H9 (cell line): ENCODE data around the gene PLGRKT. TPM values are rescaled to one million over a fixed set of nuclear protein-coding genes. Genes with fewer than 3 reads are reported as not detected.

Source experiments
- DNase-seq: peaks from one replicate; pipeline ENCODE4 v3.0.0-alpha.2; 2017
- H2AFZ ChIP-seq: one replicate; pipeline ENCODE4 v1.6.1; 2013; ENCODE audit warnings: mild to moderate bottlenecking, low read length, control low read depth, moderate library complexity
- H2AK5ac ChIP-seq: 2 replicates; pipeline ENCODE4 v1.6.1; 2013; ENCODE audit warnings: low read length, control low read depth, mixed read lengths; ENCODE audit not compliant: insufficient read length
- H2BK120ac ChIP-seq: one replicate; pipeline ENCODE4 v1.6.1; 2013; ENCODE audit warnings: low read depth, mild to moderate bottlenecking, low read length, control low read depth, inconsistent platforms; ENCODE audit not compliant: poor library complexity, severe bottlenecking
- H2BK12ac ChIP-seq: 2 replicates; pipeline ENCODE4 v1.6.1; 2013; ENCODE audit warnings: low read length, control low read depth, mixed read lengths, low read depth; ENCODE audit not compliant: insufficient read length
- H2BK15ac ChIP-seq: 2 replicates; pipeline ENCODE4 v1.6.1; 2013; ENCODE audit warnings: low read depth, low read length, control low read depth
- H2BK20ac ChIP-seq: one replicate; pipeline ENCODE4 v1.6.1; 2013; ENCODE audit warnings: low read depth, mild to moderate bottlenecking, low read length, control low read depth, inconsistent platforms; ENCODE audit not compliant: poor library complexity, severe bottlenecking
- H2BK5ac ChIP-seq: 2 replicates; pipeline ENCODE4 v1.6.1; 2013; ENCODE audit warnings: low read length, control low read depth, mixed read lengths; ENCODE audit not compliant: insufficient read length
- H3K14ac ChIP-seq: 2 replicates; pipeline ENCODE4 v1.6.1; 2013; ENCODE audit warnings: low read length, control low read depth; ENCODE audit not compliant: insufficient read depth
- H3K18ac ChIP-seq: 2 replicates; pipeline ENCODE4 v1.6.1; 2013; ENCODE audit warnings: low read depth, mild to moderate bottlenecking, mixed read lengths, low read length, control low read depth; ENCODE audit not compliant: insufficient read length
- H3K23ac ChIP-seq: 2 replicates; pipeline ENCODE4 v1.6.1; 2013; ENCODE audit warnings: low read length, control low read depth, mixed read lengths, low read depth; ENCODE audit not compliant: insufficient read length
- H3K23me2 ChIP-seq: 2 replicates; pipeline ENCODE4 v1.6.1; 2013; ENCODE audit warnings: low read depth, mild to moderate bottlenecking, mixed read lengths, low read length, control low read depth; ENCODE audit not compliant: insufficient read length, poor library complexity, severe bottlenecking
- H3K27ac ChIP-seq: 2 replicates; pipeline ENCODE4 v1.5.1; 2013; ENCODE audit warnings: low read length, control low read depth, mixed read lengths, low read depth; ENCODE audit not compliant: insufficient read length
- H3K27me3 ChIP-seq: 2 replicates; pipeline ENCODE4 v1.6.1; 2013; ENCODE audit warnings: low read length, control low read depth, inconsistent platforms; ENCODE audit not compliant: insufficient read depth
- H3K4ac ChIP-seq: 2 replicates; pipeline ENCODE4 v1.6.1; 2013; ENCODE audit warnings: low read depth, mild to moderate bottlenecking, control low read depth, inconsistent platforms, low read length, moderate library complexity
- H3K4me1 ChIP-seq: 2 replicates; pipeline ENCODE4 v1.6.1; 2013; ENCODE audit warnings: low read length, control low read depth, inconsistent platforms; ENCODE audit not compliant: insufficient read depth
- H3K4me2 ChIP-seq: 2 replicates; pipeline ENCODE4 v1.6.1; 2013; ENCODE audit warnings: low read length, control low read depth, mixed read lengths; ENCODE audit not compliant: insufficient read length, insufficient read depth
- H3K56ac ChIP-seq: 2 replicates; pipeline ENCODE4 v1.6.1; 2013; ENCODE audit warnings: low read depth, mild to moderate bottlenecking, mixed read lengths, low read length, control low read depth; ENCODE audit not compliant: insufficient read length
- H3K79me1 ChIP-seq: 2 replicates; pipeline ENCODE4 v1.6.1; 2013; ENCODE audit warnings: low read depth, mild to moderate bottlenecking, moderate library complexity, low read length, control low read depth, inconsistent platforms; ENCODE audit not compliant: insufficient read depth, poor library complexity, severe bottlenecking
- H3K79me2 ChIP-seq: 2 replicates; pipeline ENCODE4 v1.6.1; 2013; ENCODE audit warnings: low read length, control low read depth, inconsistent platforms; ENCODE audit not compliant: insufficient read depth
- H3K9ac ChIP-seq: 2 replicates; pipeline ENCODE4 v1.6.1; 2013; ENCODE audit warnings: low read length, control low read depth, mixed read lengths; ENCODE audit not compliant: insufficient read length; ENCODE audit errors: extremely low read depth
- H3K9me3 ChIP-seq: one replicate; pipeline ENCODE4 v1.6.1; 2013; ENCODE audit warnings: low read depth, low read length, inconsistent platforms; ENCODE audit not compliant: control insufficient read depth
- H3T11ph ChIP-seq: one replicate; pipeline ENCODE4 v1.6.1; 2013; ENCODE audit warnings: mild to moderate bottlenecking, low read length, control low read depth, inconsistent platforms
- H4K20me1 ChIP-seq: one replicate; pipeline ENCODE4 v1.6.1; 2013; ENCODE audit not compliant: control insufficient read depth, insufficient read length, insufficient read depth
- H4K5ac ChIP-seq: 2 replicates; pipeline ENCODE4 v1.6.1; 2013; ENCODE audit warnings: low read depth, mild to moderate bottlenecking, mixed read lengths, low read length, control low read depth; ENCODE audit not compliant: insufficient read length
- H4K8ac ChIP-seq: replicated peaks from 2 replicates; pipeline ENCODE4 v1.6.1; 2013; ENCODE audit warnings: low read length, control low read depth, mixed read lengths, low read depth; ENCODE audit not compliant: insufficient read length
- H4K91ac ChIP-seq: 2 replicates; pipeline ENCODE4 v1.6.1; 2013; ENCODE audit warnings: low read depth, mild to moderate bottlenecking, moderate library complexity, mixed read lengths, low read length, control low read depth; ENCODE audit not compliant: insufficient read length
- H3K27ac Mint-ChIP-seq, 3 experiments: 2 replicates in 2 of 3; 3 replicates in 1 of 3; pipeline ENCODE4 v1.8.0; 2020 to 2021; ENCODE audit warnings: mixed read lengths in 3 of 3, mild to moderate bottlenecking in 1 of 3, moderate library complexity in 1 of 3
- H3K27me3 Mint-ChIP-seq: 2 replicates; pipeline ENCODE4 v1.8.0; 2021; ENCODE audit warnings: low read depth, mild to moderate bottlenecking, moderate library complexity, mixed read lengths
- H3K36me3 Mint-ChIP-seq, 3 experiments: 2 replicates in 2 of 3; 3 replicates in 1 of 3; pipeline ENCODE4 v1.8.0; 2020 to 2021; ENCODE audit warnings: low read depth in 3 of 3, mixed read lengths in 3 of 3; ENCODE audit not compliant: insufficient read depth in 1 of 3
- H3K4me1 Mint-ChIP-seq, 2 experiments: 2 replicates each; pipeline ENCODE4 v1.8.0; 2020; ENCODE audit warnings: mixed read lengths in 2 of 2
- H3K4me3 Mint-ChIP-seq, 2 experiments: 2 replicates in 1 of 2; 3 replicates in 1 of 2; pipeline ENCODE4 v1.8.0; 2020 to 2021; ENCODE audit warnings: mild to moderate bottlenecking in 2 of 2, mixed read lengths in 2 of 2, moderate library complexity in 1 of 2
- H3K9me3 Mint-ChIP-seq, 2 experiments: 2 replicates in 1 of 2; 3 replicates in 1 of 2; pipeline ENCODE4 v1.8.0; 2020; ENCODE audit warnings: mild to moderate bottlenecking in 2 of 2, mixed read lengths in 2 of 2, moderate library complexity in 1 of 2
- CTCF ChIP-seq: fragments of 200-600 bp; sonication (generic); conservative IDR thresholded peaks from 3 replicates; pipeline ENCODE4 v1.8.0; 2021; ENCODE audit warnings: antibody characterized with exemption, mild to moderate bottlenecking
- WGBS: extraction: QIAGEN DNeasy Blood & Tissue Kit; methylation state at CpG from one replicate; pipeline ENCODE4 v1.1.7; 2013; ENCODE audit warnings: missing lambda C conversion rate, low lambda C conversion rate, mixed read lengths; ENCODE audit not compliant: insufficient read length; ENCODE audit errors: extremely low coverage; 5-methylcytosine and 5-hydroxymethylcytosine counted together
- total RNA-seq: library from RNA; stranded (reverse); gene quantifications from 2 replicates; pipeline ENCODE4 v1.2.1, GENCODE V29; 2021

PLGRKT gene
- total RNA-seq, 1 experiment from 2014 or later = 19.6 TPM

GRCh38 chr9:5408596-5408995 is 29.1 kb downstream of the PLGRKT start:
- no peak overlapping the region for H4K91ac ChIP-seq
- no peak for TF ChIP-seq CTCF
- no peak overlapping the region for H2BK120ac ChIP-seq
- H3K27me3 ChIP-seq = no peaks in the 10 kb centered on the region
- no peaks in the 10 kb centered on the region for H3K79me2 ChIP-seq
- no peak overlapping the region for H3K14ac ChIP-seq
- no peaks in the 10 kb centered on the region for H3K4me1 Mint-ChIP-seq
- no peak overlapping the region for H3K4me3 Mint-ChIP-seq
- peaks cover 17 to 45% (median 38%) of the 10 kb centered on the region in 3 experiments for H3K36me3 Mint-ChIP-seq
- peaks cover 48 to 49% of the 10 kb centered on the region in 2 experiments for H3K9me3 Mint-ChIP-seq
- no peak overlapping the region for H4K8ac ChIP-seq
- H2BK12ac ChIP-seq = no peak overlapping the region
- no peak overlapping the region for H2BK5ac ChIP-seq
- H3T11ph ChIP-seq = no peak overlapping the region
- no peaks in the 10 kb centered on the region for H3K23me2 ChIP-seq
- WGBS = no CpG with 5 or more reads among the region's 1 CpG
- no peaks in the 10 kb centered on the region for H3K27me3 Mint-ChIP-seq
- H2AFZ ChIP-seq = no peak overlapping the region
- H3K4me2 ChIP-seq = no peak overlapping the region
- H2BK15ac ChIP-seq = no peak overlapping the region
- DNase-seq = no peak
- H3K79me1 ChIP-seq = no peaks in the 10 kb centered on the region
- no peak overlapping the region for H3K23ac ChIP-seq
- no peak overlapping the region for H3K18ac ChIP-seq
- H3K27ac ChIP-seq = no peak overlapping the region
- H3K9ac ChIP-seq = no peak overlapping the region
- no peak overlapping the region for H4K5ac ChIP-seq
- no peak overlapping the region for H2AK5ac ChIP-seq
- H4K20me1 ChIP-seq = no peaks in the 10 kb centered on the region
- H3K56ac ChIP-seq = no peak overlapping the region
- no peak overlapping the region for H2BK20ac ChIP-seq
- H3K9me3 ChIP-seq = peaks cover 17% of the 10 kb centered on the region
- H3K4me1 ChIP-seq = no peaks in the 10 kb centered on the region
- H3K4ac ChIP-seq = no peak overlapping the region
- no peak overlapping the region for H3K27ac Mint-ChIP-seq
